KMS-11 (cell line): ENCODE measurements around the gene RTN4R.

Experiments
- H2AFZ ChIP-seq: fragments of 200-600 bp; sonication (generic); 2 replicates; pipeline ENCODE4 v1.6.1; 2016; ENCODE audit warnings: antibody characterized with exemption, mixed run types, low read depth
- H3K27ac ChIP-seq: fragments of 200-600 bp; sonication (generic); 2 replicates; pipeline ENCODE4 v1.6.1; 2016; ENCODE audit warnings: mild to moderate bottlenecking, mixed run types
- H3K27me3 ChIP-seq: fragments of 200-600 bp; sonication (generic); 2 replicates; pipeline ENCODE4 v1.6.1; 2017; ENCODE audit warnings: mild to moderate bottlenecking, low read depth, mixed run types, moderate library complexity; ENCODE audit not compliant: insufficient read depth
- H3K36me3 ChIP-seq: fragments of 200-600 bp; sonication (generic); 2 replicates; pipeline ENCODE4 v1.6.1; 2017; ENCODE audit warnings: mild to moderate bottlenecking, mixed run types; ENCODE audit not compliant: insufficient read depth
- H3K4me1 ChIP-seq: fragments of 200-600 bp; sonication (generic); 2 replicates; pipeline ENCODE4 v1.6.1; 2016; ENCODE audit warnings: mild to moderate bottlenecking, low read depth, mixed run types; ENCODE audit not compliant: poor library complexity, severe bottlenecking
- H3K4me2 ChIP-seq: fragments of 200-600 bp; sonication (generic); 2 replicates; pipeline ENCODE4 v1.7.0; 2016; ENCODE audit warnings: mild to moderate bottlenecking, mixed run types
- H3K4me3 ChIP-seq: fragments of 200-600 bp; sonication (generic); IDR thresholded peaks from 2 replicates; pipeline ENCODE4 v1.6.1; 2017; ENCODE audit warnings: low read depth, low read length, mixed read lengths; ENCODE audit not compliant: insufficient read depth
- H3K79me2 ChIP-seq: fragments of 200-600 bp; sonication (generic); 2 replicates; pipeline ENCODE4 v1.6.1; 2016; ENCODE audit warnings: low read depth, mixed run types; ENCODE audit not compliant: insufficient read depth
- H3K9ac ChIP-seq: fragments of 200-600 bp; sonication (generic); 2 replicates; pipeline ENCODE4 v1.6.1; 2016; ENCODE audit warnings: mild to moderate bottlenecking, mixed run types
- H4K20me1 ChIP-seq: fragments of 200-600 bp; sonication (generic); 2 replicates; pipeline ENCODE4 v1.6.1; 2016; ENCODE audit warnings: mild to moderate bottlenecking, mixed run types; ENCODE audit not compliant: insufficient read depth
- CTCF ChIP-seq: fragments of 200-600 bp; sonication (generic); conservative IDR thresholded peaks from 2 replicates; pipeline ENCODE4 v1.6.1; 2017; ENCODE audit warnings: low read depth, mild to moderate bottlenecking, antibody characterized with exemption, low read length, moderate library complexity, mixed read lengths

Gene RTN4R

GRCh38 chr22:20258584-20259326 lies 9.4 kb downstream of the RTN4R start:
- peaks cover 60% of the 10 kb centered on the region for H3K27me3 ChIP-seq
- no peak overlapping the region for H3K9ac ChIP-seq
- H3K4me3 ChIP-seq, result no peak overlapping the region
- H4K20me1 ChIP-seq, result no peaks in the 10 kb centered on the region
- H3K4me1 ChIP-seq, result no peaks in the 10 kb centered on the region
- H3K79me2 ChIP-seq, result no peaks in the 10 kb centered on the region
- H3K4me2 ChIP-seq, result no peak overlapping the region
- no peak overlapping the region for H3K27ac ChIP-seq
- TF ChIP-seq CTCF, result peak; percentile 59
- H2AFZ ChIP-seq, result no peak overlapping the region
- no peaks in the 10 kb centered on the region for H3K36me3 ChIP-seq

- Histone ChIP-seq H3K4me1 (no peaks in the 10 kb centered on the region), H3K36me3 (no peaks in the 10 kb centered on the region), H3K4me3 (no peak overlapping the region), H3K27ac (no peak overlapping the region), H3K79me2 (no peaks in the 10 kb centered on the region), H4K20me1 (no peaks in the 10 kb centered on the region), H2AFZ (no peak overlapping the region), H3K9ac (no peak overlapping the region), H3K27me3 (peaks cover 58% of the 10 kb centered on the region), H3K4me2 (no peak overlapping the region)
- TF ChIP-seq CTCF, result no peak
Observed at GRCh38 chr22:20258021-20258299, 10.2 kb downstream of the RTN4R start.

- Histone ChIP-seq H3K9ac (no peak overlapping the region), H2AFZ (no peak overlapping the region), H3K36me3 (no peaks in the 10 kb centered on the region), H3K27me3 (peaks cover 52% of the 10 kb centered on the region), H3K4me1 (no peaks in the 10 kb centered on the region), H3K4me2 (no peak overlapping the region), H3K4me3 (no peak overlapping the region), H4K20me1 (no peaks in the 10 kb centered on the region), H3K79me2 (no peaks in the 10 kb centered on the region), H3K27ac (no peak overlapping the region)
- no peak for TF ChIP-seq CTCF
Observed at GRCh38 chr22:20257212-20258020, 10.7 kb downstream of the RTN4R start.

GRCh38 chr22:20256551-20257211 lies 11.4 kb downstream of the RTN4R start:
- Histone ChIP-seq H2AFZ (no peak overlapping the region), H4K20me1 (no peaks in the 10 kb centered on the region), H3K9ac (no peak overlapping the region), H3K4me2 (no peak overlapping the region), H3K27ac (no peak overlapping the region), H3K79me2 (no peaks in the 10 kb centered on the region), H3K36me3 (no peaks in the 10 kb centered on the region), H3K4me1 (no peaks in the 10 kb centered on the region), H3K4me3 (no peak overlapping the region), H3K27me3 (peaks cover 49% of the 10 kb centered on the region)
- no peak for TF ChIP-seq CTCF
